GM21515 (cell line): ENCODE measurements around the gene BCKDHA.
"Not testable (repeated sequence)": the region's sequence is repeated elsewhere in the genome, so short reads cannot be mapped to it uniquely, and the experiment has no call there.

ENCODE experiments used
- ATAC-seq: cut with Tn5 transposase; IDR thresholded peaks from one replicate; pipeline ENCODE4 v1.9.1; 2021; ENCODE audit not compliant: unreplicated experiment

The BCKDHA gene

GRCh38 chr19:41443813-41444455 is 46.3 kb downstream of the BCKDHA start:
- no peak for ATAC-seq

- no peak for ATAC-seq
Observed at GRCh38 chr19:41445575-41445974, 48.0 kb downstream of the BCKDHA start.

DNA sequence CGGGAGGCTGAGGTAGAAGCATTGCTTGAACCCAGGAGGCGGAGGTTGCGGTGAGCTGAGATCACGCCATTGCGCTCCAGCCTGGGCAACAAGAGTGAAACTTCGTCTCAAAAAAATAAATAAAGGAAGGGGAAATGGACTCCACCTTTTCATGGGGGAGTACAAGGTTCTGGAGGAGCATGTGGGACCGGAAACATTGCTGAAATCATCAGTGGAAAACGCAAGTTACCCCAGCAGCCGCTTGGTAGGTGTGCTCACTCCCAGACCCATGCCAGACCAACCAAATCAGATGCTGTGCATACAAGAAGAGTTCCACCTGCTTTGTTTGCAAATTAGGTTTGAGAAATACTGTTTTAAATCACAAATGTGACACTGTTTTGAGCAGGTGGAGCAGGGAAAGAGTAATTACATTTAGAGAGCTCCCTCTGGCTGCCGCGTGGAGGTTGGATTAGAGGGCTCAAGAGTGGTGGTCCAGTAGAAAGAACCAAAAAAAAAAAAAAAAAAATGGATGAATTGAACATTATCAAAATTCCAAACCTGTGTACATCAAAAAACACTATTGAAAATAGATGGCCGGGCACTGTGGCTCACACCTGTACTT is 50.2 kb downstream of the BCKDHA start:
- no peak for ATAC-seq

GRCh38 chr19:41449079-41449864 is 51.7 kb downstream of the BCKDHA start:
- ATAC-seq: no peak

GRCh38 chr19:41449865-41450178 is 52.2 kb downstream of the BCKDHA start:
- no peak for ATAC-seq

DNA sequence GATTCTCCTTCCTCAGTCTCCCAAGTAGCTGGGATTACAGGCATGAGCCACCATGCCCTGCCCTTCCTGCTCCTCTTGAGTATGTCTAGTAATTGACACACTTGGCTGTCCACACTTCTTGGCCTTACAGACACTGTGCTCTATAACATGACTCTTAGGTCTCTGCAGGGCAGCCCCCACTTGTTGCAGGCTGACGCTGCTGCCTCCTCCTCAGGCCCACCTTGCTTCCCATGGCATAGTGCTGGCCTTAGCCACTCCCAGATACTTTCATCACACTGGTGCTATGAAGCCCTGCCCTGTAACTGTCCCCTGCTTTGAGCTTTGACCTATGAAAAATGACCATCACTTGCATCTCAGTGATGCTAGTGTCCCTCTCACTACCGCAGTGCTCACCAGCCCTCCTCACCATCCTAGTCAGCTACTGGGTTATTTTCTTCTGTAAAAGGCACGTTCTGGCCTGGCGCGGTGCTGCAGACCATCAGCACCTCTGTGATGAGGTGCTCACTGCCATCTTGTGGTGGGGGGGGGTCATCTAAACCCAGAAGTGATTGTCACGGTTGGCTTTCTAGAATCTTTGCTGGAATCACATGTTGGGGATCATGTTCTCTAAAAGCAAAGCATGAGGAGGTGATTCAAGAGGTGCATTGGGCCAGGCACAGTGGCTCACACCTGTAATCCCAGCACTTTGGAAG is 55.1 kb downstream of the BCKDHA start:
- no peak for ATAC-seq

GRCh38 chr19:41455936-41456335 is 58.3 kb downstream of the BCKDHA start:
- ATAC-seq: no peak

GRCh38 chr19:41456342-41456918 is 58.8 kb downstream of the BCKDHA start:
- ATAC-seq: no peak

DNA sequence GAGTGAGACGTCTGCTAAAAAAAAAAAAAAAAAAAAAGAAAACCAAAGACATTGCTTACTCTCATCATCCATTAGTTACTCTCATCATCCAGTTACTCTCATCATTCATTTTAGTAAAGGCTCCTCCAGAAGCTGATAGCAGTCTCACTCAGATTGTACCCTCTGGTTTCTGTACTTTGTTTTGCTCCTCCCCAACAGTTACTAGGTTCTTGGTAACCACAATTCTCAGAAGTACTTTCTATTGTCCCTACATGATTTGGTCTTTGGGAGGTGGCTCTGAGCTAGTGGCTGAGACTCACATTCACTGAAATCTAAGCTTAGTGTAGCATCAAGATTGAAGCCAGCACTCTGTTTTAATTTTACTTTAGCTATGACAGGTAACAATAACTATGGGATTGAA is 59.6 kb downstream of the BCKDHA start:
- ATAC-seq: peak; percentile 75

DNA sequence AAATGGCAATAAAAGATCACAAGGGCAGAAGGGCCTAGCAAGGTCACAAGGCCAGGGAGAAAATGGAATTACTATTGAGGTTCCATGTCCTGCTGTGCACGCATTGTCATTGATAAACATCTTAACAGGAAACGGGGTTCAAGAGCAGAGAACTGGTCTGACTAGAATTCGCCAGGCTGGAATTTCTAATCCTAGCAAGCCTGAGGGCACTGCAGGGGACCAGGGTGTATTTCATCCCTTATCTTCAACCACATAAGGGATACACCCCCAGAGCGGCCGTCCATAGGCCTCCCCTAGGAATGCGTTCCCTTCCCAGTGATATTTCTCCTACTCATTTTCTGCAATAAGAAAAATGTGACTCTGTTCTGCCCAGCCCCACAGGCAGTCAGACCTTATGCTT is 64.9 kb downstream of the BCKDHA start:
- ATAC-seq: no peak

- not testable (repeated sequence) for ATAC-seq
Observed at GRCh38 chr19:41463257-41464256, 65.9 kb downstream of the BCKDHA start.
